CD4-positive, alpha-beta memory T cell (primary cell): Measurements from ENCODE around the gene COL4A1. TPM values are rescaled to one million over a fixed set of nuclear protein-coding genes. Genes with fewer than 3 reads are reported as not detected.

Experiments used
- CTCF ChIA-PET: fragments of 350-600 bp; sonication (Branson Sonifier 250); formaldehyde crosslinking; loops from one replicate; lab custom pipeline; 2021; ENCODE audit warnings: inconsistent platforms; ENCODE audit not compliant: partially characterized antibody; lab: Charles Lee
- POLR2A ChIA-PET: fragments of 350-600 bp; sonication (Branson Sonifier 250); formaldehyde crosslinking; loops from one replicate; lab custom pipeline; 2021; ENCODE audit not compliant: partially characterized antibody; lab: Charles Lee
- DNase-seq, 5 donors: peaks; one replicate each; pipeline versions ENCODE4 v3.0.0 to v3.0.0-alpha.2; 2020 to 2022; ENCODE audit warnings: mixed read lengths in 1 of 5
- H3K27ac ChIP-seq: one replicate; pipeline ENCODE4 v1.7.0; 2013; ENCODE audit warnings: low read depth, low read length
- H3K27me3 ChIP-seq: 2 replicates; pipeline ENCODE4 v1.7.0; 2013; ENCODE audit warnings: mild to moderate bottlenecking, low read length, moderate library complexity; ENCODE audit not compliant: insufficient read depth
- H3K36me3 ChIP-seq: 2 replicates; pipeline ENCODE4 v1.7.0; 2013; ENCODE audit warnings: mild to moderate bottlenecking, low read length, moderate library complexity; ENCODE audit not compliant: insufficient read depth
- H3K4me1 ChIP-seq: 2 replicates; pipeline ENCODE4 v1.7.0; 2013; ENCODE audit warnings: mild to moderate bottlenecking, low read length, moderate library complexity; ENCODE audit not compliant: insufficient read depth
- H3K4me3 ChIP-seq, 2 donors: one replicate each; pipeline ENCODE4 v1.7.0; 2013; ENCODE audit warnings: low read length in 2 of 2, mild to moderate bottlenecking in 1 of 2
- H3K9me3 ChIP-seq, 2 donors: one replicate each; pipeline ENCODE4 v1.7.0; 2013; ENCODE audit warnings: low read length in 2 of 2, control low read depth in 1 of 2; ENCODE audit not compliant: control insufficient read depth in 1 of 2
- H3K27ac Mint-ChIP-seq, 7 donors: one replicate each; pipeline ENCODE4 v1.8.0; 2020 to 2021; ENCODE audit warnings: mixed read lengths in 7 of 7, mild to moderate bottlenecking in 6 of 7, inconsistent platforms in 3 of 7, moderate library complexity in 3 of 7
- H3K27me3 Mint-ChIP-seq, 2 donors: one replicate each; pipeline ENCODE4 v1.8.0; 2020 to 2021; ENCODE audit warnings: mixed read lengths in 2 of 2
- H3K36me3 Mint-ChIP-seq, 2 donors: one replicate each; pipeline ENCODE4 v1.8.0; 2020 to 2021; ENCODE audit warnings: mixed read lengths in 2 of 2, inconsistent platforms in 1 of 2, mild to moderate bottlenecking in 1 of 2
- H3K4me1 Mint-ChIP-seq, 4 donors: one replicate each; pipeline ENCODE4 v1.8.0; 2020 to 2021; ENCODE audit warnings: mixed read lengths in 4 of 4, mild to moderate bottlenecking in 1 of 4
- H3K4me3 Mint-ChIP-seq, 8 donors: one replicate each; pipeline ENCODE4 v1.8.0; 2020 to 2021; ENCODE audit warnings: mixed read lengths in 8 of 8, mild to moderate bottlenecking in 7 of 8, moderate library complexity in 6 of 8, inconsistent platforms in 3 of 8
- H3K9me3 Mint-ChIP-seq, 8 donors: one replicate each; pipeline ENCODE4 v1.8.0; 2020 to 2021; ENCODE audit warnings: mixed read lengths in 8 of 8, mild to moderate bottlenecking in 5 of 8, inconsistent platforms in 3 of 8, moderate library complexity in 1 of 8
- intact Hi-C: fragments of 100-400 bp; cut with micrococcal nuclease; formaldehyde crosslinking; loops from one replicate; pipeline ENCODE4 v1.15.1; 2023
- polyA plus RNA-seq, 2 donors: library from polyadenylated mRNA; unstranded; fragments of 300-500 nt; fragmentation: Illumina TruSeq; gene quantifications; one replicate each; pipeline ENCODE4 v1.2.3, GENCODE V29; 2021
- total RNA-seq, 2 experiments: library from RNA; stranded (reverse); gene quantifications; one replicate each; pipeline ENCODE4 v1.2.3, GENCODE V29; 2021

The COL4A1 gene
- total and polyA plus RNA-seq, 4 experiments from 2014 or later = not detected

GRCh38 chr13:110125157-110125556, 181.8 kb downstream of the COL4A1 start:
- CTCF ChIA-PET = no interaction called here
- H3K27me3 Mint-ChIP-seq = peaks cover 15 to 20% of the 10 kb centered on the region in 2 donors

GRCh38 chr13:110124201-110124940, 182.6 kb downstream of the COL4A1 start:
- Histone ChIP-seq H3K4me1 (no peaks in the 10 kb centered on the region), H3K9me3 (no peaks in the 10 kb centered on the region), H3K36me3 (no peaks in the 10 kb centered on the region), H3K27me3 (no peaks in the 10 kb centered on the region), H3K4me3 (no peak overlapping the region), H3K27ac (no peak overlapping the region)
- peaks cover 0 to 2% (median 0%) of the 10 kb centered on the region in 8 donors for H3K9me3 Mint-ChIP-seq
- H3K27ac Mint-ChIP-seq = no peak overlapping the region
- DNase-seq = no peak
- intact Hi-C loops = no loop called here
- H3K27me3 Mint-ChIP-seq = peaks cover 13 to 23% of the 10 kb centered on the region in 2 donors
- CTCF ChIA-PET = interaction anchor here (1.4 kb wide), 1 partner anchor 10 kb away, joined by 7 read pairs; no protein-coding TSS in a partner anchor
- H3K4me1 Mint-ChIP-seq = no peaks in the 10 kb centered on the region
- no peaks in the 10 kb centered on the region for H3K36me3 Mint-ChIP-seq
- POLR2A ChIA-PET = no interaction called here
- H3K4me3 Mint-ChIP-seq = no peak overlapping the region

More at GRCh38 chr13:110125157-110125556, 181.8 kb downstream of the COL4A1 start:
- Mint-ChIP-seq H3K36me3 (no peaks in the 10 kb centered on the region), H3K9me3 (peaks cover 0 to 3% (median 0%) of the 10 kb centered on the region in 8 donors), H3K4me3 (no peak overlapping the region), H3K4me1 (no peaks in the 10 kb centered on the region), H3K27ac (no peak overlapping the region)
- no peak for DNase-seq
- Histone ChIP-seq H3K9me3 (no peaks in the 10 kb centered on the region), H3K36me3 (no peaks in the 10 kb centered on the region), H3K4me3 (no peak overlapping the region), H3K4me1 (no peaks in the 10 kb centered on the region), H3K27ac (no peak overlapping the region), H3K27me3 (no peaks in the 10 kb centered on the region)
- intact Hi-C loops = no loop called here
- POLR2A ChIA-PET = no interaction called here

DNA sequence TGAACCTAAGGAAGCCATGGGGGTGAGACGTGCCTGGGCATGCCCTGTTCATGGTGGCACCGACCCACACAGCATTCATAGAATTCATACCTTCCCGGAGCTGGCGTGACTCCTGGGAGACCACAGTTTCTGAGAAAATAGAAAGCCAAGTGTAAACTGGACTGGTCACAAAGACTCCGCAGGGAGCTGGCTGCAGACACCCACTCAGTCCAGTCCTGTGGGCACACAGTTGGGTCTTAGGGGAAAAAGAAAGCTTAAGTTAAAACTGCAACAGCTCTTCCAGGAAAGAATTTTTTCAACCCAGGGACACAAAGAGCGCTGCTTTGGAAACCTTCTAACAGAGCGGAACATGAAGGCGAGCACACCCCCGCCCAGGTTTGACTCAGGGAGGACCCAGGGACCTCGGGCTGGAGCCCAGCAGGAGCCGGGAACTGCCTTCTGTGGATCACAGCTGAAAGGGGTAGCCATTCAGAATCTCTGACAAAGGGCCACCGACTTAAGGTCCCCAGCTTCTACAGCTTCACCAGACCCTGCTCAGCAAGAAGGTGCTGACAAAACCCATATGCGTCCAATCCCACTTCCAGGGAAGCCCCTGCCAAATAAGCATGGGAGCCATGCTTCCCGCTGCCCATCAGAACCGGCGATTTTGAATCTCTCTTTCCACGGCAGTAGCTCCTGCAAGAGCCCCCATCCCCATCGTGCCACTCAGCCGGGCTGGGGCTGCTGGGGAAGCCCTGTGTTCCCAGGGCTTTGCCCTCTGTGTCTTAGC, 183.7 kb downstream of the COL4A1 start:
- no peaks in the 10 kb centered on the region for H3K27me3 ChIP-seq
- H3K36me3 Mint-ChIP-seq = no peaks in the 10 kb centered on the region
- no peaks in the 10 kb centered on the region for H3K4me1 ChIP-seq
- peaks cover 0 to 2% (median 0%) of the 10 kb centered on the region in 8 donors for H3K9me3 Mint-ChIP-seq
- no peak overlapping the region for H3K27ac ChIP-seq
- DNase-seq = no peak
- intact Hi-C loops = no loop called here
- H3K9me3 ChIP-seq = no peaks in the 10 kb centered on the region
- no peak overlapping the region for H3K27ac Mint-ChIP-seq
- H3K27me3 Mint-ChIP-seq = peaks cover 16 to 26% of the 10 kb centered on the region in 2 donors
- no peak overlapping the region for H3K4me3 ChIP-seq
- POLR2A ChIA-PET = no interaction called here
- H3K4me3 Mint-ChIP-seq = no peak overlapping the region
- H3K4me1 Mint-ChIP-seq = no peaks in the 10 kb centered on the region
- no peaks in the 10 kb centered on the region for H3K36me3 ChIP-seq
- CTCF ChIA-PET = interaction anchor here (1.4 kb wide), 1 partner anchor 9 kb away, joined by 7 read pairs; no protein-coding TSS in a partner anchor

DNA sequence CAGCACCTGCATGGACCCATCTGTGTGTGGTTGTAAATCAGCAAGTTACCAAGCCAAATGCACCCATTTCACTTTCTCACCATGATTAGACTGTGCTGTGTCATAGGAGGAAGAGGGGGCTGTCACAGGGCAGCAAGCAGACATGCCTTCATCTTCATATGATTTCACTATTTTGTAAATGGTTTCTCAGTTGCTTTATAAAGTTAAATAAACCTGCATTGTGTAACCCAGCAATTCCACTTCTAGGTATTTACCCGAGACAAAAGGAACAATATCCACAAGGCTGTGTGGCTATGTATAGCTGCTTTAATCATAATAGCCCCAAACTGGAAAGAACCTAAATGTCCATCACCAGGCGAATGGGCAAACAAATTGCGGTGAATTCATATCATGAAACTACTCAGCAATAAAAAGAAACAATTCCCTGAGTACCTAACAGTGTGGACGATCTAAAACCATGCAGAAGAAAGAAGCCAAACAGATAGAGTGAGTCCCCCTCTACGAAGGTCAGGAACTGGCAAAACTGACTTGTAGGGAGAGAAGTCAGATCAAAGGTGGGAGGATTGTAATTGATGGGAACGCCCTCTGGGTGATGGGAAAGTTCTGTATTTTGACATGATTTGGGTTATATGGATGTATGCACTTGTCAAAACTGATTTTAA, 185.4 kb downstream of the COL4A1 start:
- Mint-ChIP-seq H3K27me3 (peaks cover 18% of the 10 kb centered on the region in 2 donors), H3K4me3 (no peak overlapping the region), H3K4me1 (no peaks in the 10 kb centered on the region), H3K9me3 (peaks cover 0 to 2% (median 0%) of the 10 kb centered on the region in 8 donors), H3K27ac (no peak overlapping the region), H3K36me3 (no peaks in the 10 kb centered on the region)
- Histone ChIP-seq H3K27me3 (no peaks in the 10 kb centered on the region), H3K4me3 (no peak overlapping the region), H3K27ac (no peak overlapping the region), H3K9me3 (no peaks in the 10 kb centered on the region), H3K4me1 (no peaks in the 10 kb centered on the region), H3K36me3 (no peaks in the 10 kb centered on the region)
- ChIA-PET POLR2A (no interaction called here), CTCF (no interaction called here)
- DNase-seq = no peak
- intact Hi-C loops = no loop called here

DNA sequence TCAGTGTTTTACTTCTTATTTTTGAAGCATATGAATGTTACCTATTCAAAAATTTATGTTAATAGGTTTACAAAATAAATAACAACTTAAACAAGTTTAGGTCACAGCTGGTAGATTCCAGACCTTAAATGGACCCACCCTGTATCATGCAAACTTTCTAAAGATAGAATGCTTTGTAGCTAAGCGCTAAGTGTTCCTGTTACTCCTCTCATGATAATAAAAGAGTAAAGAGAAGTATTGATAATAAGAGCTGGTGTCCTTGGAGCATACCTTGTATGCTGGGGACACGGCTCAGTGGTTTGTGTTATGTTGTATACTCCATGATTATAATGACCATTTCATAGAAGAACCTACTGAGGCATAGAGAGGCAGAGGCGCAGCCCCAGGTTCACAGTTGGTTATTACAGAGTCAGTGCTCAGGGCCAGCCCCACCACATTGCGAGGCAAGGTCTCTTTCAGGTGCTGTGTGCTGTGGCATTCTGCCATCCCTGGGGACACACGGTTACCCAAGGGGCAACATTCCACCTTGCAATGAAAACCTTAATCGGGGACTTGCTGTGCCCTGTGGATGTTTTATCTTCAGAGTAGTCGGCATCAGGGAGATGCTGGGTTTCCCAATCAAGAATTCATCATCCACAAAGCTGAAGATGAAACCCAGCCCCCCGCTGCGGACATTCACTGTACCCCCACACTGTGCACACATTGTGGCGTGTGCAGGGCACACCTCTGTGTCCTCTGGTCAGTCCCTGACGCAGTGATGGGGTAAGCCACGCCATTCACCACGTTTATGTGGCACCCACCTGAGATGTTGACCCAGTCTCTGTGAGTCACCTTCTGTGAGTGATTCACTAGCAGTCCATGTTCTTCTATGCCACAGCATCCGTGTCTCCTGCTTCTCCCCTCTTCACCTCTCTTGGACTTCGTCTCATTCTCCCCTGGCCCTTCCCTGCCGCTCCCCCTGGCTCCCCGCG, 186.7 kb downstream of the COL4A1 start:
- H3K27me3 Mint-ChIP-seq = peaks cover 17 to 20% of the 10 kb centered on the region in 2 donors
- no peaks in the 10 kb centered on the region for H3K36me3 ChIP-seq

GRCh38 chr13:110118106-110118505, 188.9 kb downstream of the COL4A1 start:
- CTCF ChIA-PET = interaction anchor here (1.1 kb wide), 1 partner anchor 15 kb away, joined by 3 read pairs; no protein-coding TSS in a partner anchor
- no peak overlapping the region for H3K4me3 Mint-ChIP-seq

More for the DNA sequence above, 186.7 kb downstream of the COL4A1 start:
- no peak for DNase-seq
- H3K27me3 ChIP-seq = no peaks in the 10 kb centered on the region
- no peaks in the 10 kb centered on the region for H3K9me3 ChIP-seq
- intact Hi-C loops = loop anchor here (5.0 kb wide), 1 partner anchor 973 kb away; no protein-coding TSS in a partner anchor
- H3K9me3 Mint-ChIP-seq = peaks cover 0 to 2% (median 0%) of the 10 kb centered on the region in 8 donors
- H3K4me3 ChIP-seq = no peak overlapping the region
- POLR2A ChIA-PET = no interaction called here
- H3K4me1 ChIP-seq = no peaks in the 10 kb centered on the region
- H3K36me3 Mint-ChIP-seq = no peaks in the 10 kb centered on the region
- no peak overlapping the region for H3K4me3 Mint-ChIP-seq
- no peak overlapping the region for H3K27ac ChIP-seq
- CTCF ChIA-PET = no interaction called here
- H3K27ac Mint-ChIP-seq = no peak overlapping the region
- H3K4me1 Mint-ChIP-seq = peaks cover 0 to 3% (median 0%) of the 10 kb centered on the region in 4 donors

More at GRCh38 chr13:110118106-110118505, 188.9 kb downstream of the COL4A1 start:
- H3K36me3 Mint-ChIP-seq = no peaks in the 10 kb centered on the region
- Histone ChIP-seq H3K36me3 (no peaks in the 10 kb centered on the region), H3K9me3 (no peaks in the 10 kb centered on the region), H3K27ac (no peak overlapping the region), H3K4me3 (no peak overlapping the region), H3K4me1 (no peaks in the 10 kb centered on the region), H3K27me3 (no peaks in the 10 kb centered on the region)
- no peaks in the 10 kb centered on the region for H3K9me3 Mint-ChIP-seq
- H3K27me3 Mint-ChIP-seq = peaks cover 16 to 23% of the 10 kb centered on the region in 2 donors
- H3K4me1 Mint-ChIP-seq = peaks cover 0 to 3% (median 0%) of the 10 kb centered on the region in 4 donors
- H3K27ac Mint-ChIP-seq = no peak overlapping the region
- no peak for DNase-seq
- intact Hi-C loops = loop anchor here (5.0 kb wide), 1 partner anchor 971 kb away; no protein-coding TSS in a partner anchor
- POLR2A ChIA-PET = no interaction called here
